ENCODE data around the gene ASCC1. TPM values are rescaled to one million over a fixed set of nuclear protein-coding genes. Genes with fewer than 3 reads are reported as not detected.
A peak's percentile ranks its signal among the peaks of the same experiment; 100 is the strongest.
"Not testable (repeated sequence)": the region's sequence is repeated elsewhere in the genome, so short reads cannot be mapped to it uniquely, and the experiment has no call there.

Gene ASCC1
- total RNA-seq, 1 donor from 2014 or later: 34.1 TPM

GRCh38 chr10:72255977-72256729 lies 40.1 kb upstream of the ASCC1 start:
- Mint-ChIP-seq H3K27ac (peak overlapping the region; percentile 97), H3K36me3 (ENCODE audit: low read depth) (peaks cover 2% of the 10 kb centered on the region), H3K4me3 (peak overlapping the region; percentile 29), H3K4me1 (peaks cover 62% of the 10 kb centered on the region), H3K9me3 (no peaks in the 10 kb centered on the region), H3K27me3 (no peaks in the 10 kb centered on the region)
- intact Hi-C loops (cut with micrococcal nuclease): no loop called here
- no peak for DNase-seq

- intact Hi-C loops (cut with micrococcal nuclease): no loop called here
- Mint-ChIP-seq H3K4me3 (peak overlapping the region; percentile 88), H3K36me3 (ENCODE audit: low read depth) (peaks cover 2% of the 10 kb centered on the region), H3K27me3 (no peaks in the 10 kb centered on the region), H3K4me1 (peaks cover 59% of the 10 kb centered on the region), H3K9me3 (no peaks in the 10 kb centered on the region), H3K27ac (peak overlapping the region; percentile 97)
- peak; percentile 85 for DNase-seq
Observed at GRCh38 chr10:72254813-72255568, 38.9 kb upstream of the ASCC1 start.

- Mint-ChIP-seq H3K9me3 (no peaks in the 10 kb centered on the region), H3K27ac (peak overlapping the region; percentile 81), H3K36me3 (ENCODE audit: low read depth) (peaks cover 2% of the 10 kb centered on the region), H3K4me3 (no peak overlapping the region), H3K27me3 (no peaks in the 10 kb centered on the region), H3K4me1 (peaks cover 56% of the 10 kb centered on the region)
- intact Hi-C loops (cut with micrococcal nuclease): no loop called here
- no peak for DNase-seq
Observed at GRCh38 chr10:72253578-72253977, 37.5 kb upstream of the ASCC1 start.

GRCh38 chr10:72252972-72253371 lies 36.9 kb upstream of the ASCC1 start:
- Mint-ChIP-seq H3K27me3 (no peaks in the 10 kb centered on the region), H3K27ac (peak overlapping the region; percentile 81), H3K9me3 (no peaks in the 10 kb centered on the region), H3K4me3 (no peak overlapping the region), H3K4me1 (peaks cover 60% of the 10 kb centered on the region), H3K36me3 (ENCODE audit: low read depth) (peaks cover 2% of the 10 kb centered on the region)
- DNase-seq: no peak
- intact Hi-C loops (cut with micrococcal nuclease): no loop called here

- Mint-ChIP-seq H3K9me3 (no peaks in the 10 kb centered on the region), H3K36me3 (ENCODE audit: low read depth) (no peaks in the 10 kb centered on the region), H3K27me3 (no peaks in the 10 kb centered on the region), H3K27ac (peak overlapping the region; percentile 59), H3K4me3 (no peak overlapping the region), H3K4me1 (peaks cover 61% of the 10 kb centered on the region)
- no peak for DNase-seq
- intact Hi-C loops (cut with micrococcal nuclease): no loop called here
Observed at GRCh38 chr10:72251635-72252034, 35.6 kb upstream of the ASCC1 start.

DNA sequence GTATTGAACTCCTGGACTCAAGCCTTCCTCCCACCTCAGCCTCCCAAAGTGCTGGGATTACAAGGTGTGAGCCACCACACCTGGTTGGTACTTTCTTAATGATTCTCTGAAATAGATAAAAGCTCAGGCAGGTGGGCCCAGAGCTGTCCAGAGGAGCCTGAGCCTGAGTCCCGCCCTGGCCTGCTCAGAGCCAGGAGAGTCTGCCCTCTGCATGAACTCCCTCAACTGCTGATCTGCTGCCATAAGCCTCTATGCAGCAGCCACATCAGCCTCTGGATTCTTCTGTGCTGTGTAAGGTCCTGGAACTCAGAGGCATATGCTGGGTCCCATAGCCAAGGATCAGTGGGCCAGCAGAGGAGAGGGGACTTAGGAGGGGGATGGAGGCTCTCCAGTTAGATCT lies 34.6 kb upstream of the ASCC1 start:
- no peaks in the 10 kb centered on the region for H3K9me3 Mint-ChIP-seq
- H3K4me1 Mint-ChIP-seq: peaks cover 63% of the 10 kb centered on the region
- H3K36me3 Mint-ChIP-seq (ENCODE audit: low read depth): no peaks in the 10 kb centered on the region
- H3K27ac Mint-ChIP-seq: peak overlapping the region; percentile 73
- H3K27me3 Mint-ChIP-seq: no peaks in the 10 kb centered on the region
- intact Hi-C loops (cut with micrococcal nuclease): no loop called here
- H3K4me3 Mint-ChIP-seq: peak overlapping the region; percentile 63
- no peak for DNase-seq

- Mint-ChIP-seq H3K4me3 (peak overlapping the region; percentile 82), H3K4me1 (peaks cover 61% of the 10 kb centered on the region), H3K27ac (peak overlapping the region; percentile 96)
- not testable (repeated sequence) for DNase-seq; H3K9me3 Mint-ChIP-seq; H3K27me3 Mint-ChIP-seq; H3K36me3 Mint-ChIP-seq (ENCODE audit: low read depth)
- intact Hi-C loops (cut with micrococcal nuclease): loop anchor here (2.0 kb wide), 1 partner anchor 47 kb away; no protein-coding TSS in a partner anchor
Observed at GRCh38 chr10:72249176-72249862, 33.2 kb upstream of the ASCC1 start.

GRCh38 chr10:72248468-72249151 lies 32.5 kb upstream of the ASCC1 start:
- peak; percentile 94 for DNase-seq
- H3K4me1 Mint-ChIP-seq: peaks cover 65% of the 10 kb centered on the region
- H3K27me3 Mint-ChIP-seq: no peaks in the 10 kb centered on the region
- H3K27ac Mint-ChIP-seq: peak overlapping the region; percentile 96
- H3K36me3 Mint-ChIP-seq (ENCODE audit: low read depth): no peaks in the 10 kb centered on the region
- peak overlapping the region; percentile 82 for H3K4me3 Mint-ChIP-seq
- H3K9me3 Mint-ChIP-seq: no peaks in the 10 kb centered on the region
- intact Hi-C loops (cut with micrococcal nuclease): loop anchor here (1.0 to 2.0 kb wide), 4 partner anchors 13 to 87 kb away; partner anchors contain the start of gene DDIT4

GRCh38 chr10:72245949-72246525 lies 30.0 kb upstream of the ASCC1 start:
- H3K4me1 Mint-ChIP-seq: peaks cover 70% of the 10 kb centered on the region
- H3K36me3 Mint-ChIP-seq (ENCODE audit: low read depth): peaks cover 2% of the 10 kb centered on the region
- no peak overlapping the region for H3K4me3 Mint-ChIP-seq
- peak overlapping the region; percentile 35 for H3K27ac Mint-ChIP-seq
- H3K27me3 Mint-ChIP-seq: no peaks in the 10 kb centered on the region
- intact Hi-C loops (cut with micrococcal nuclease): no loop called here
- no peaks in the 10 kb centered on the region for H3K9me3 Mint-ChIP-seq
- DNase-seq: no peak

DNA sequence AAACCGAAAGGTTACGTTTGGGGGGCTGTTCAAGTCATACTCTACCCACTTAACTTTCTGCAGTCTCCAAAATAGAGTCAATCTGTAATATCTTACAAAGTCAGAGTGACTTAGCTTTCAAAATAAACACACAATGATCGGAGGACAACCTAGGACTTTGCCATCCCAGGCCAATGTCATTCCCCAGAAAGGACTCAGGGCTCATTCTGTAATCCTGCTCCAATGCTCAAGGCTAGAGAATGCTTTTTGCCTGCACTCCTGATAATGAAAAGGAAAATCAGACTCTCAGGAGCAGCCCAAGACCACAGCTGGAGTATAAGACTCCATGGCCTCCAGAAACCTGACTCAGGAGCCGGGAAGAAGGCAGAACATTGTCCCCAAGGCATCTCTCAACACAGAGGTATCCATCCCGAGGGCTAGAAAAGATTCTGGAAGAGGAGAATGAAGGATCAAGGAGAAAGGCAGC lies 28.5 kb upstream of the ASCC1 start:
- DNase-seq: no peak
- intact Hi-C loops (cut with micrococcal nuclease): no loop called here
- H3K27me3 Mint-ChIP-seq: no peaks in the 10 kb centered on the region

GRCh38 chr10:72243822-72244437 lies 27.9 kb upstream of the ASCC1 start:
- no peak for DNase-seq
- Mint-ChIP-seq H3K9me3 (no peaks in the 10 kb centered on the region), H3K27ac (peak overlapping the region; percentile 82), H3K36me3 (ENCODE audit: low read depth) (peaks cover 7% of the 10 kb centered on the region), H3K4me3 (no peak overlapping the region), H3K4me1 (peaks cover 65% of the 10 kb centered on the region), H3K27me3 (no peaks in the 10 kb centered on the region)
- intact Hi-C loops (cut with micrococcal nuclease): loop anchor here (2.0 kb wide), 1 partner anchor 17 kb away; no protein-coding TSS in a partner anchor

More for the DNA sequence above, 28.5 kb upstream of the ASCC1 start:
- Mint-ChIP-seq H3K9me3 (no peaks in the 10 kb centered on the region), H3K4me3 (peak overlapping the region; percentile 0), H3K36me3 (ENCODE audit: low read depth) (peaks cover 5% of the 10 kb centered on the region), H3K4me1 (peaks cover 65% of the 10 kb centered on the region), H3K27ac (peak overlapping the region; percentile 82)

DNA sequence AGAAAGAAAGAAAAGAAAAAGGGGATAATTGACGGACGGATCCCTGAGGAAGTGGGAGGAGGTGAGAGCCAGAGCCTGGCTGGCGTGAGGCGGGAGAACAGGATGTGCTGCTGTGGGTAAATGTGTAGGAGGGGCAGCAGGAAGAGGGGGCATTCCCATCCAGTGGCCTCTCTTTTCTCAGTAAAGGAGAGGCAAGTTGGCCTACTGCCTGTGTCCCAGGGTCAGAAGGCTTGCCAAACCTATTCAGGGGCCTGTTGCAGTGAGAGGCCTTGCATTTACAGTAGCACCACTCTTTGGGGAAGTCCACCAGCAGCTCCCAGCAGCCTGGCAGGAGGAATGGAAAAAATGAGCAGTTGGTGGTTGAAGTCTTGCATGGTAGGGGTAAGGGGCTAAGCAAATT lies 26.6 kb upstream of the ASCC1 start:
- intact Hi-C loops (cut with micrococcal nuclease): loop anchor here (2.0 kb wide), 1 partner anchor 18 kb away; no protein-coding TSS in a partner anchor
- Mint-ChIP-seq H3K9me3 (no peaks in the 10 kb centered on the region), H3K36me3 (ENCODE audit: low read depth) (peaks cover 12% of the 10 kb centered on the region), H3K27me3 (no peaks in the 10 kb centered on the region), H3K27ac (peak overlapping the region; percentile 56), H3K4me3 (peak overlapping the region; percentile 13), H3K4me1 (peaks cover 53% of the 10 kb centered on the region)
- no peak for DNase-seq

Data from activated CD4-positive, alpha-beta T cell treated with anti-CD3 and anti-CD28 coated beads, Interleukin-2, amount 10 ng/mL, durations not matched to agents 24 days and 14 days (primary cell).